ENCODE data around the gene C16orf78.

The C16orf78 gene

GRCh38 chr16:49437344-49437743 lies 63.7 kb downstream of the C16orf78 start:
- no peak for DNase-seq

GRCh38 chr16:49439050-49439449 lies 65.4 kb downstream of the C16orf78 start:
- no peak for DNase-seq

- no peak for DNase-seq
These were observed 66.1 kb downstream of the C16orf78 start for GRCh38 chr16:49439676-49440075.

- DNase-seq = no peak
These were observed 66.8 kb downstream of the C16orf78 start for GRCh38 chr16:49440156-49441065.

- DNase-seq = peak; percentile 44
These were observed 67.8 kb downstream of the C16orf78 start for GRCh38 chr16:49441366-49441780.

GRCh38 chr16:49442805-49443204 lies 69.2 kb downstream of the C16orf78 start:
- no peak for DNase-seq

GRCh38 chr16:49443576-49443975 lies 70.0 kb downstream of the C16orf78 start:
- DNase-seq = no peak

- DNase-seq = no peak
These were observed 73.2 kb downstream of the C16orf78 start for GRCh38 chr16:49446805-49447204.

Measured in activated CD4-positive, alpha-beta T cell treated with anti-CD3 and anti-CD28 coated beads, Interleukin-2, amount 50 U/mL, for 4 hours (primary cell).